H9 (cell line): ENCODE data around the gene ACTL6B. TPM values are rescaled to one million over a fixed set of nuclear protein-coding genes. Genes with fewer than 3 reads are reported as not detected.

Experiments
- DNase-seq: peaks from one replicate; pipeline ENCODE4 v3.0.0-alpha.2; 2017
- H2AFZ ChIP-seq: one replicate; pipeline ENCODE4 v1.6.1; 2013; ENCODE audit warnings: mild to moderate bottlenecking, low read length, control low read depth, moderate library complexity
- H2AK5ac ChIP-seq: 2 replicates; pipeline ENCODE4 v1.6.1; 2013; ENCODE audit warnings: low read length, control low read depth, mixed read lengths; ENCODE audit not compliant: insufficient read length
- H2BK120ac ChIP-seq: one replicate; pipeline ENCODE4 v1.6.1; 2013; ENCODE audit warnings: low read depth, mild to moderate bottlenecking, low read length, control low read depth, inconsistent platforms; ENCODE audit not compliant: poor library complexity, severe bottlenecking
- H2BK12ac ChIP-seq: 2 replicates; pipeline ENCODE4 v1.6.1; 2013; ENCODE audit warnings: low read length, control low read depth, mixed read lengths, low read depth; ENCODE audit not compliant: insufficient read length
- H2BK15ac ChIP-seq: 2 replicates; pipeline ENCODE4 v1.6.1; 2013; ENCODE audit warnings: low read depth, low read length, control low read depth
- H2BK20ac ChIP-seq: one replicate; pipeline ENCODE4 v1.6.1; 2013; ENCODE audit warnings: low read depth, mild to moderate bottlenecking, low read length, control low read depth, inconsistent platforms; ENCODE audit not compliant: poor library complexity, severe bottlenecking
- H2BK5ac ChIP-seq: 2 replicates; pipeline ENCODE4 v1.6.1; 2013; ENCODE audit warnings: low read length, control low read depth, mixed read lengths; ENCODE audit not compliant: insufficient read length
- H3K14ac ChIP-seq: 2 replicates; pipeline ENCODE4 v1.6.1; 2013; ENCODE audit warnings: low read length, control low read depth; ENCODE audit not compliant: insufficient read depth
- H3K18ac ChIP-seq: 2 replicates; pipeline ENCODE4 v1.6.1; 2013; ENCODE audit warnings: low read depth, mild to moderate bottlenecking, mixed read lengths, low read length, control low read depth; ENCODE audit not compliant: insufficient read length
- H3K23ac ChIP-seq: 2 replicates; pipeline ENCODE4 v1.6.1; 2013; ENCODE audit warnings: low read length, control low read depth, mixed read lengths, low read depth; ENCODE audit not compliant: insufficient read length
- H3K23me2 ChIP-seq: 2 replicates; pipeline ENCODE4 v1.6.1; 2013; ENCODE audit warnings: low read depth, mild to moderate bottlenecking, mixed read lengths, low read length, control low read depth; ENCODE audit not compliant: insufficient read length, poor library complexity, severe bottlenecking
- H3K27ac ChIP-seq: 2 replicates; pipeline ENCODE4 v1.5.1; 2013; ENCODE audit warnings: low read length, control low read depth, mixed read lengths, low read depth; ENCODE audit not compliant: insufficient read length
- H3K27me3 ChIP-seq: 2 replicates; pipeline ENCODE4 v1.6.1; 2013; ENCODE audit warnings: low read length, control low read depth, inconsistent platforms; ENCODE audit not compliant: insufficient read depth
- H3K4ac ChIP-seq: 2 replicates; pipeline ENCODE4 v1.6.1; 2013; ENCODE audit warnings: low read depth, mild to moderate bottlenecking, control low read depth, inconsistent platforms, low read length, moderate library complexity
- H3K4me1 ChIP-seq: 2 replicates; pipeline ENCODE4 v1.6.1; 2013; ENCODE audit warnings: low read length, control low read depth, inconsistent platforms; ENCODE audit not compliant: insufficient read depth
- H3K4me2 ChIP-seq: 2 replicates; pipeline ENCODE4 v1.6.1; 2013; ENCODE audit warnings: low read length, control low read depth, mixed read lengths; ENCODE audit not compliant: insufficient read length, insufficient read depth
- H3K56ac ChIP-seq: 2 replicates; pipeline ENCODE4 v1.6.1; 2013; ENCODE audit warnings: low read depth, mild to moderate bottlenecking, mixed read lengths, low read length, control low read depth; ENCODE audit not compliant: insufficient read length
- H3K79me1 ChIP-seq: 2 replicates; pipeline ENCODE4 v1.6.1; 2013; ENCODE audit warnings: low read depth, mild to moderate bottlenecking, moderate library complexity, low read length, control low read depth, inconsistent platforms; ENCODE audit not compliant: insufficient read depth, poor library complexity, severe bottlenecking
- H3K79me2 ChIP-seq: 2 replicates; pipeline ENCODE4 v1.6.1; 2013; ENCODE audit warnings: low read length, control low read depth, inconsistent platforms; ENCODE audit not compliant: insufficient read depth
- H3K9ac ChIP-seq: 2 replicates; pipeline ENCODE4 v1.6.1; 2013; ENCODE audit warnings: low read length, control low read depth, mixed read lengths; ENCODE audit not compliant: insufficient read length; ENCODE audit errors: extremely low read depth
- H3K9me3 ChIP-seq: one replicate; pipeline ENCODE4 v1.6.1; 2013; ENCODE audit warnings: low read depth, low read length, inconsistent platforms; ENCODE audit not compliant: control insufficient read depth
- H3T11ph ChIP-seq: one replicate; pipeline ENCODE4 v1.6.1; 2013; ENCODE audit warnings: mild to moderate bottlenecking, low read length, control low read depth, inconsistent platforms
- H4K20me1 ChIP-seq: one replicate; pipeline ENCODE4 v1.6.1; 2013; ENCODE audit not compliant: control insufficient read depth, insufficient read length, insufficient read depth
- H4K5ac ChIP-seq: 2 replicates; pipeline ENCODE4 v1.6.1; 2013; ENCODE audit warnings: low read depth, mild to moderate bottlenecking, mixed read lengths, low read length, control low read depth; ENCODE audit not compliant: insufficient read length
- H4K8ac ChIP-seq: replicated peaks from 2 replicates; pipeline ENCODE4 v1.6.1; 2013; ENCODE audit warnings: low read length, control low read depth, mixed read lengths, low read depth; ENCODE audit not compliant: insufficient read length
- H4K91ac ChIP-seq: 2 replicates; pipeline ENCODE4 v1.6.1; 2013; ENCODE audit warnings: low read depth, mild to moderate bottlenecking, moderate library complexity, mixed read lengths, low read length, control low read depth; ENCODE audit not compliant: insufficient read length
- H3K27ac Mint-ChIP-seq, 3 experiments: 2 replicates in 2 of 3; 3 replicates in 1 of 3; pipeline ENCODE4 v1.8.0; 2020 to 2021; ENCODE audit warnings: mixed read lengths in 3 of 3, mild to moderate bottlenecking in 1 of 3, moderate library complexity in 1 of 3
- H3K27me3 Mint-ChIP-seq: 2 replicates; pipeline ENCODE4 v1.8.0; 2021; ENCODE audit warnings: low read depth, mild to moderate bottlenecking, moderate library complexity, mixed read lengths
- H3K36me3 Mint-ChIP-seq, 3 experiments: 2 replicates in 2 of 3; 3 replicates in 1 of 3; pipeline ENCODE4 v1.8.0; 2020 to 2021; ENCODE audit warnings: low read depth in 3 of 3, mixed read lengths in 3 of 3; ENCODE audit not compliant: insufficient read depth in 1 of 3
- H3K4me1 Mint-ChIP-seq, 2 experiments: 2 replicates each; pipeline ENCODE4 v1.8.0; 2020; ENCODE audit warnings: mixed read lengths in 2 of 2
- H3K4me3 Mint-ChIP-seq, 2 experiments: 2 replicates in 1 of 2; 3 replicates in 1 of 2; pipeline ENCODE4 v1.8.0; 2020 to 2021; ENCODE audit warnings: mild to moderate bottlenecking in 2 of 2, mixed read lengths in 2 of 2, moderate library complexity in 1 of 2
- H3K9me3 Mint-ChIP-seq, 2 experiments: 2 replicates in 1 of 2; 3 replicates in 1 of 2; pipeline ENCODE4 v1.8.0; 2020; ENCODE audit warnings: mild to moderate bottlenecking in 2 of 2, mixed read lengths in 2 of 2, moderate library complexity in 1 of 2
- WGBS: extraction: QIAGEN DNeasy Blood & Tissue Kit; methylation state at CpG from one replicate; pipeline ENCODE4 v1.1.7; 2013; ENCODE audit warnings: missing lambda C conversion rate, low lambda C conversion rate, mixed read lengths; ENCODE audit not compliant: insufficient read length; ENCODE audit errors: extremely low coverage; 5-methylcytosine and 5-hydroxymethylcytosine counted together
- total RNA-seq: library from RNA; stranded (reverse); gene quantifications from 2 replicates; pipeline ENCODE4 v1.2.1, GENCODE V29; 2021
- TF ChIP-seq, protein P1 (sequence below): fragments of 200-600 bp; sonication (generic); conservative IDR thresholded peaks from 3 replicates; pipeline ENCODE4 v1.8.0; 2021; ENCODE audit warnings: antibody characterized with exemption, mild to moderate bottlenecking

The ACTL6B gene
- total RNA-seq, 1 experiment from 2014 or later = 0.50 TPM

GRCh38 chr7:100632951-100633717, 23.1 kb downstream of the ACTL6B start:
- no peaks in the 10 kb centered on the region for H4K20me1 ChIP-seq
- H3K79me2 ChIP-seq = no peaks in the 10 kb centered on the region
- peak overlapping the region; percentile 62 for H3K4me2 ChIP-seq
- no peak overlapping the region for H3K9ac ChIP-seq
- no peak overlapping the region for H2AFZ ChIP-seq
- H3K27ac Mint-ChIP-seq = no peak overlapping the region; a peak in 1 of 7 replicates
- no peak overlapping the region for H3K23ac ChIP-seq
- H4K8ac ChIP-seq = no peak overlapping the region
- H3K4ac ChIP-seq = no peak overlapping the region
- H3K18ac ChIP-seq = peak overlapping the region; percentile 63
- no peak overlapping the region for H2BK5ac ChIP-seq
- no CpG with 5 or more reads among the region's 72 CpGs for WGBS
- H2BK15ac ChIP-seq = no peak overlapping the region
- H2BK120ac ChIP-seq = no peak overlapping the region
- no peak overlapping the region for H4K91ac ChIP-seq
- H3K4me3 Mint-ChIP-seq = peak overlapping the region; percentile 61 to 85
- no peaks in the 10 kb centered on the region for H3K9me3 ChIP-seq
- H3K27ac ChIP-seq = no peak overlapping the region
- H3K23me2 ChIP-seq = peaks cover 8% of the 10 kb centered on the region
- H3K4me1 ChIP-seq = no peaks in the 10 kb centered on the region
- H3T11ph ChIP-seq = no peak overlapping the region
- H3K79me1 ChIP-seq = no peaks in the 10 kb centered on the region
- H3K4me1 Mint-ChIP-seq = peaks cover 2 to 12% of the 10 kb centered on the region in 2 experiments; a peak in 3 of 4 replicates
- H3K27me3 Mint-ChIP-seq = peaks cover 56% of the 10 kb centered on the region
- H3K14ac ChIP-seq = peak overlapping the region; percentile 44; the same call in 1 of the 2 replicates
- no peak overlapping the region for H3K56ac ChIP-seq
- no peak overlapping the region for H2BK20ac ChIP-seq
- H3K36me3 Mint-ChIP-seq = peaks cover 0 to 3% (median 0%) of the 10 kb centered on the region in 3 experiments; a peak in 1 of 7 replicates
- H2BK12ac ChIP-seq = no peak overlapping the region
- no peak overlapping the region for H2AK5ac ChIP-seq
- H3K27me3 ChIP-seq = no peaks in the 10 kb centered on the region
- H3K9me3 Mint-ChIP-seq = no peaks in the 10 kb centered on the region; a peak in 1 of 5 replicates
- peak; percentile 65 for DNase-seq
- H4K5ac ChIP-seq = no peak overlapping the region
- TF ChIP-seq, protein P1, sequence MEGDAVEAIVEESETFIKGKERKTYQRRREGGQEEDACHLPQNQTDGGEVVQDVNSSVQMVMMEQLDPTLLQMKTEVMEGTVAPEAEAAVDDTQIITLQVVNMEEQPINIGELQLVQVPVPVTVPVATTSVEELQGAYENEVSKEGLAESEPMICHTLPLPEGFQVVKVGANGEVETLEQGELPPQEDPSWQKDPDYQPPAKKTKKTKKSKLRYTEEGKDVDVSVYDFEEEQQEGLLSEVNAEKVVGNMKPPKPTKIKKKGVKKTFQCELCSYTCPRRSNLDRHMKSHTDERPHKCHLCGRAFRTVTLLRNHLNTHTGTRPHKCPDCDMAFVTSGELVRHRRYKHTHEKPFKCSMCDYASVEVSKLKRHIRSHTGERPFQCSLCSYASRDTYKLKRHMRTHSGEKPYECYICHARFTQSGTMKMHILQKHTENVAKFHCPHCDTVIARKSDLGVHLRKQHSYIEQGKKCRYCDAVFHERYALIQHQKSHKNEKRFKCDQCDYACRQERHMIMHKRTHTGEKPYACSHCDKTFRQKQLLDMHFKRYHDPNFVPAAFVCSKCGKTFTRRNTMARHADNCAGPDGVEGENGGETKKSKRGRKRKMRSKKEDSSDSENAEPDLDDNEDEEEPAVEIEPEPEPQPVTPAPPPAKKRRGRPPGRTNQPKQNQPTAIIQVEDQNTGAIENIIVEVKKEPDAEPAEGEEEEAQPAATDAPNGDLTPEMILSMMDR = peak; percentile 59
